OCI-LY3 (cell line): ENCODE results near the gene CHST11.
"Not testable (repeated sequence)": the region's sequence is repeated elsewhere in the genome, so short reads cannot be mapped to it uniquely, and the experiment has no call there.

Experiments
- CTCF ChIP-seq: fragments of 200-600, 300-600 bp; sonication (generic); IDR thresholded peaks from 2 replicates; pipeline ENCODE4 v1.5.1; 2014; ENCODE audit warnings: antibody characterized with exemption, low read length, low read depth
- EZH2phosphoT487 ChIP-seq: fragments of 200-600 bp; shearing (Covaris generic); IDR thresholded peaks from 2 replicates; pipeline ENCODE4 v1.6.1; 2018; ENCODE audit warnings: antibody characterized with exemption, mixed run types, low read depth

GRCh38 chr12:104574353-104574752 lies 117.6 kb downstream of the CHST11 start:
- TF ChIP-seq CTCF, EZH2phosphoT487: not testable (repeated sequence)
